ENCODE measurements around the gene LRRTM4.

The LRRTM4 gene

DNA sequence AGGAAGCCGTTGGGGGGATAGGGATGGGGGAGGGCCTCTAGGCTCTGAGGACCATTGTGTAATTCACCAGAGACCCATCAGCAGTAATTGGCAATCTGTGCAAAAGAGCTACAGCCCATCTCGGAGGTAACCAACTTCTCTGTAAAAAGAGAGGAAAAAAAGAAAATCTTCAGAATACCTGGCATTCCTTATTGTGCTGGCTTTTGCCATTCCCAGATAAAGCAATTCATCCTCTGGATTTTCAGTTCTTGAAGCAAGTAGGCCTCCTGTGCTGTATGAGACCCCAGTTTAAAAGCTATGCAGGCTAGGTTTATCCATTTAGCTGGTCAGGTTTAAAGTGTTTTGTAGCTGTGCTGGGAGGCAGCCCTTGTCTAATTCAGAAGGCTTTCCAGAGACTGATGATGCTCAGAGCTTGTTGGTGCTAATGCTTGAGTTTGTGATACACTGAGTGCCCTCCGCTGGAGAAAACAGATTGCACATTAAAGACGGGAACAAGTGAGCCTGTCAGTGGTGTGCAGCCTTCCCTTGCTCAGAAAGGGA is at the start of gene LRRTM4:
Gene LRRTM4, minus strand, starts transcription at position 446 of the 540 bp plus-strand sequence.
- no peak for DNase-seq (ENCODE audit: low read depth)

DNA sequence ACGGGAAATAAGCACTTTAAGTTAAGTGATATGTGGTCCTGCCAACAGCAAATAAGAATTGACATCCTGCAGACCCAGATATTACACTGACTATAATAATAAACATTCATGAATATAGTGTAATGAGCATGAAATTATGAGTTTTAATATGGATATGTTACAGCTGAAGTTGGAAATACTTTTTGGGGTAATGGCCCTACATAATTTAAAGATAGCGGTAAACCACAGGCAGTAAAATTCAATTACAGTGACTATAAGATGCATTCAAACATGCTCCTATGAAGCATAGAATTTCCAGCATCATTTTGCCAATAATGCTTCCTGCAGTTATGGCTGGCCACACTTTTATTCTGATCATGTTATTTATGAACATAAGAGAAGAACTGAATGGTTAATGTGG is 49.4 kb upstream of the LRRTM4 start:
- no peak for DNase-seq (ENCODE audit: low read depth)

- DNase-seq (ENCODE audit: low read depth), result no peak
These were observed 45.5 kb upstream of the LRRTM4 start for GRCh38 chr2:77567723-77568122.

DNA sequence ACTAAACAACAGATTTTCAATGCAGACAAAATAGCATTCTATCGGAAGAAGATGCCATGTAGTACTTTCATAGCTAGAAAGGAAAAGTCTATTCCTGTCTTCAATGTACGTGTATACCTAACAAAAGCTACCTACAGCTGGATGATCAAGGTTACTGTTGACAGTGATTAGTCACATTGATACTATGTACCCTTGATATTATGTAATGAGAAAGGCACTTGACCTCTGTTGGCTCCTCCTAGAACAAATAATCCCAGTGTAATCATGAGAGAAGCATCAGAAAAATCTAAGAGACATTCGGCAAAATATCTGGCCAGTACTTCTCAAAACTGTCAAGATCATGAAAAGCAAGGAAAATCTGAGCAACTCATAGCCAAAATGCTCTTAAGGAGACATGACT is 44.4 kb upstream of the LRRTM4 start:
- DNase-seq (ENCODE audit: low read depth), result no peak

DNA sequence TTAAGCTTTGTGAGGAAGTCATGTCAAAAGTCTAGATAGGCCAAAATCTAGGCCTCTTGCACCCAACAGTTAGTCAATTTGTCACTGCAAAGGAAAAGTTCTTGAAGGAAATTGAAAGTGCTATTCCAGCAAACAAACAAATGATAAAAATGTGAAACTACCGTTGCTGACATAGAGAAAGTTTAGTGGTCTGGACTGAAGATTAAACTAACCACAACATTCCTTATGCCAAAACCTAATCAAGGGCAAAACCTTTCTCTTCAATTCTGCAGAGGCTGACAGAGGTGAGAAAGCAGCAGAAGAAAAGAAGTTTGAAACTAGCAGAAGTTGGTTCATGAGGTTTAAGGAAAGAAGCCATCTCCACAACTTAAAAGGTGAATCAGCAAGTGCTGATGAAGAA is 44.0 kb upstream of the LRRTM4 start:
- no peak for DNase-seq (ENCODE audit: low read depth)

GRCh38 chr2:77552956-77553355 is 30.8 kb upstream of the LRRTM4 start:
- DNase-seq (ENCODE audit: low read depth), result no peak

DNA sequence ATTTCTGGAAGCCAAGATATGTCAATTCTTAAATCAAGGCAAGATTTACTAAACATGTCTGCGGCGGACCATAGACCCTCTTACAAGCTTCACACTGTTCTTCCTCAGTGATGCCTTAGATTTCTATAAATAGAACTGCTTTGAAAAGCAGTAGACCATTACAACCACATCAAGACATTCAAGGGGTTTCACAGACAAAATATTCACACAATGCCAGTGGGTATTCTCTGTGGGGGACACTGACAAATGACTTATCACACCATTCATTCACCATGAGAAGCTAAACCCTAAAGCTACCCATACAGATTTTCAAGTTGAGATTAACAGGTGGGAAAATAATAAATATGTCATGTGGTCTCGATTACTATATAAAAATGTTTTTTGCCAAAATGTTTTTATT is 15.9 kb upstream of the LRRTM4 start:
- DNase-seq (ENCODE audit: low read depth), result no peak

DNA sequence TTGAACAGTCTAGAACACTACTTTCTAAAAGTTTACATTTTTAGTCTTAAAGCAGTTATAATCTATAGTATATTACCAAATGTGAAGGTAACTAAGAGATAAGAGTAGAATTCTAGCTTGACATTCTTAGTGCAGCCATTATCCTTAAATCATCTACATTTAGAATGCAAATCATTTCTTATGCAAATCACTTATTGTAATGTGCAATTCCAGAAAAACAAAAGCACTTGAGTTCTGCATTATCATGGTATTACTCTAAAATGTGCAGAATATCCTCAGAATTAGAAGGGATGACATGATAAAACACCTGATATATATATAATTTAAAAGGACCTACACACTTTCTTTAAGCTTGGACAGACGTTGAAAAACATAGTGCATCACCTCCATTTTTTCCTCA is 712 bp upstream of the LRRTM4 start:
- DNase-seq (ENCODE audit: low read depth), result no peak

- DNase-seq (ENCODE audit: low read depth), result no peak
These were observed 656 bp downstream of the LRRTM4 start for GRCh38 chr2:77521548-77521891.

DNA sequence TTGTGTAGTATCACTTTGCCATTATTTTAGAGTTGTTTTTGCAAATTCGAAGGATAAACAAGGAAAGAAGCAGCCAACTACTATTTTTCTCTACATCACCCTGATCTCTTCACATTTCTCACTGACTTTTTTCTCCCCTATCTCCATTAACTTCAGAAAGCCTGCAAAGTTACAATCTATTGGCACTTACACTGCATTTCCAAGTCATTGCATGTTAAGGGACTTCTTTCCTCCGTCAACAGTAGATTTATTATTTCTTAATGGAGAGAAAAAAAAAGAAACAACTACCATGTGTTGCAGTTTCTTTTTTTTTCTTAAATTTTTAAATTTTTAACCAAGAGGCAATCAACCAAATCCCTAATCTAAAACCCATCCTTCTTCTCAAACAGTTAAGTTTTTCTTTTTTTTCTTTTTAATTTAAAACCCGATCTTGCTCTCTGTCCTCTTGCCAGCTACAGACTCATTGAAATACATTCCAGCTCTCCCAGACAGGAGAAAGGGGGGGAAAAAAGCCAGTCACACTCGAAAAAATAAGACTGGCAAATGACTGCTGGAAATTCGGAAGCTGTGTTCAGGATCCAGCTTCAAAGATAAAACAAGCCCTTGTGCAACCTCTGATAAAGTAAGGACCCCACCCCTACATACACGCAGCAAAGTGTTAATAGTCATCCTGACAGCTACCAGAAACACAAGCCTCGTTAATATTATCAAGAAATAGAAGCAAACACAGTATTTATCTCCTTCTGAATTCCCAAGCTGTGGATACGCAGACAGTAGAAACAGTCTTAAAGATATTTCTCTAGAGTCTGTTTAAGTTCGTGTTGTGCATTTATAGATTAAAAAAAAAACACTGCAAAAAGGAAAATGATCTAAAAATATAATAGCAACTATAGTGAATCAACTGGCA is 1.3 kb downstream of the LRRTM4 start:
- no peak for DNase-seq (ENCODE audit: low read depth)

GRCh38 chr2:77519888-77520506 is 2.2 kb downstream of the LRRTM4 start:
- no peak for DNase-seq (ENCODE audit: low read depth)

GRCh38 chr2:77519164-77519887 is 2.9 kb downstream of the LRRTM4 start:
- DNase-seq (ENCODE audit: low read depth), result no peak

- DNase-seq (ENCODE audit: low read depth), result no peak
These were observed 3.9 kb downstream of the LRRTM4 start for GRCh38 chr2:77518311-77518710.

- DNase-seq (ENCODE audit: low read depth), result no peak
These were observed 9.0 kb downstream of the LRRTM4 start for GRCh38 chr2:77513191-77513590.

DNA sequence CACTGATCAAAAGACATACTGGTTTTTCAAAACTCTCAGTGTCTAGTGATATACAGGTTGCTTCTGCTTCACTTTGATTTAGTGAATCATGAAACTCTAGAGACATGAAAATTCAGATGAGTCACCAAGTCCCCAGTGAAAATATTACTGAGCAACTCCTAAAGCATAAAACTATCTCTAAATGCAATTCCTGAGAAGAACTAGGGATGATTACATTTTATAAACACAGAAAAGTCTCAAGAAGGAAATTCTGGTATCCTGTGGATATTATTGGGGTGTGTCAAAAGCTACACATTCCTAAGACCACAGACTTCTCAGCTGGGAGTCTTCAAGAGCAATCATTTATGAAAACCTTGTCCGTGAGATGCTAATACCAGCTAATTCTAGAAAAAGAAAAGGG is 9.7 kb downstream of the LRRTM4 start:
- DNase-seq (ENCODE audit: low read depth), result no peak

GRCh38 chr2:77508511-77508910 is 13.7 kb downstream of the LRRTM4 start:
- DNase-seq (ENCODE audit: low read depth), result no peak

GRCh38 chr2:77507657-77508056 is 14.5 kb downstream of the LRRTM4 start:
- DNase-seq (ENCODE audit: low read depth), result no peak

DNA sequence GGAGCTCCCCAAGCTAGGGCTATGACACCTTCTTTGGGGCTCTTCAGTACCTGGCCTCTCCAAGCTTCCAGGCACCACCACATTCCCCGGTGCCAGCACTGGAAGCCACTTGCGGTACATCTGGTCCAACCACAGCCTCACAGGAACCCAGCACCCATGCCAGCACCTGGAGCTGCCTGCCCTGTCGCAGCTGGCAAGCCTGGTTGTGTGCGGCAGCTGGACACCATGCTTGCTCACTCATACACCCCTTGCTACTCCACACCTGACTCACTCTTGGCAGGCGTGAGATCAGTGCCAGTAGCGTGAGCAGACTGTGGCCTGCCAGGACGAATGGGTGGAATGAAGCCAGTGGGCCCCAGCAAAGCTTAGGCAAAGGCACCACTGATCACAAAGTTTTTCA is 34.0 kb downstream of the LRRTM4 start:
- DNase-seq (ENCODE audit: low read depth), result no peak

DNA sequence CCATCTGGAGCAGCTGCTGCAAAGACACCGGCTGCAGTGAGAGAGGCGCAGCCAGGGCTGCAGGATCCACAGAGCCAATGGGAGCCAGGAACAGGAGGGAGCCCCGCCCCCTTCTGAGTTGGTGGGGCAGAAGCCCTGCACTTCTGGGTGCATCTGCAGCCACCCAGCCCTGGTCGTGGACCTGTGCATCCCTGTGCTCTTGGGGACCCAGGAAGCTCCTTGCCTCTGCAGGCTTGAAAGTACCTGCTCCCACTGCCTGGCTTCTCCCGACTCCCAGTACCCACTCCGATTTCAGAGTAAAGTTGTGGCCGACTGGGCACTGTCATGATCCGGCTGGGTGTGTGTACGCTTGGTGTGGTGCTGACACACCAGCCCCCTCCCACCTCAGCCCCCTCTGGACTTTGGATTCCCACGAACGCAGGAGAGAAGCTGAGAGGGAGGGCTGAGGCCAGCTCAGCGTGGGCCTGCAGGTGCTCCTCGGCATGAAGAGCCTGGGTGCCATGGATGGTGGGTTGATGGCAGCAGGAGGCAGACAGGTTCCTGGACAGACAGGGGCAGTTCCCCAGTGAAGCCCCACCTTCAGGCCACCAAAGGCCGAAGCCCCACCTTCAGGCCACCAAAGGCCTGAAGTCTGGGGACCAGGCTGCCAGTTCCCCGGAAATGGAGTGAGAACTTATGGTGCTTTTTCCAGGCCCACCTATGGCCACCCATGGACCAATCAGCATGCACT is 34.9 kb downstream of the LRRTM4 start:
- no peak for DNase-seq (ENCODE audit: low read depth)

- DNase-seq (ENCODE audit: low read depth), result no peak
These were observed 38.1 kb downstream of the LRRTM4 start for GRCh38 chr2:77484026-77484425.

DNA sequence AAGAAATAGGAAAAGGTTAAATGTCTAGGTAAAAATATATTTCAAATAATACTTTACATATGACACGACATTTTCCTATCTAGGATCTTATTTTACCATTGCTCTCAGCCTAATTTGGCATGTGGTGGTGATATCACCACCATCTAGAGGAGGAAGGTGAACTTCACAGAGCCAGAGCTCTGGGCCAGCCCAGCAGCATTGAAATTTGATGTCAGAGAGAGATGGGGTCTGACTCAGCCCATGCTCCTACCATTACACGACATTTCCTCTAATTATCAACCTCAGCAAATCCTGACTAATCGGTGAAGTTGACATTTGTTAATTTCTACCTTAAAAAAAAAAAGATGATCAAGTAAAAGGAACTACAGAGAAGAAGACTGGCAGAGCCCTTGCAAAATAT is 42.3 kb downstream of the LRRTM4 start:
- DNase-seq (ENCODE audit: low read depth), result no peak

GRCh38 chr2:77479395-77479794 is 42.8 kb downstream of the LRRTM4 start:
- no peak for DNase-seq (ENCODE audit: low read depth)

Data from stimulated activated CD8-positive, alpha-beta memory T cell treated with anti-CD3 and anti-CD28 coated beads, Interleukin-12 subunit alpha, Interleukin-12 subunit beta, amount 100 ng/mL, for 4 hours (primary cell).